Upper lobe of left lung (tissue), 6 donors: ENCODE measurements around the gene CPNE4. TPM values are rescaled to one million over a fixed set of nuclear protein-coding genes. Genes with fewer than 3 reads are reported as not detected.

Source experiments
- ATAC-seq, 2 donors: fragments of 200-7000 bp; cut with Tn5 transposase; one replicate each; pipeline ENCODE4 v1.9.1; 2022; ENCODE audit warnings: mild to moderate bottlenecking in 2 of 2, moderate library complexity in 2 of 2; ENCODE audit not compliant: low FRiP score in 2 of 2
- DNase-seq, 2 donors: peaks; one replicate each; pipeline ENCODE4 v3.0.0-alpha.2; 2019 to 2020
- H3K27ac ChIP-seq, 4 donors: fragments of 200-600 bp; sonication (generic); one replicate each; pipeline ENCODE4 v1.5.1; 2016 to 2019
- H3K27me3 ChIP-seq, 4 donors: fragments of 200-600 bp; sonication (generic); one replicate each; pipeline ENCODE4 v1.5.1; 2017 to 2019
- H3K36me3 ChIP-seq, 4 donors: fragments of 200-600 bp; sonication (generic); one replicate each; pipeline ENCODE4 v1.5.1; 2016 to 2019
- H3K4me1 ChIP-seq, 4 donors: fragments of 200-600 bp; sonication (generic); one replicate each; pipeline ENCODE4 v1.5.1; 2018 to 2019
- H3K4me3 ChIP-seq, 4 donors: fragments of 200-600 bp; sonication (generic); one replicate each; pipeline ENCODE4 v1.5.1; 2017 to 2019; ENCODE audit warnings: mild to moderate bottlenecking in 2 of 4, moderate library complexity in 1 of 4
- H3K9me3 ChIP-seq, 4 donors: fragments of 200-600 bp; sonication (generic); one replicate each; pipeline ENCODE4 v1.5.1; 2018 to 2019
- EP300 ChIP-seq, 4 donors: sonication (generic); formaldehyde crosslinking; IDR thresholded peaks; one replicate each; pipeline ENCODE4 v1.5.1; 2017; ENCODE audit warnings: antibody characterized with exemption in 4 of 4, control low read depth in 2 of 4
- POLR2A ChIP-seq, 4 donors: fragments of 450-650 bp; IDR thresholded peaks; one replicate each; pipeline ENCODE4 v1.5.1; 2016 to 2017; ENCODE audit warnings: antibody characterized with exemption in 4 of 4, mild to moderate bottlenecking in 2 of 4
- POLR2AphosphoS5 ChIP-seq, 2 donors: sonication (generic); formaldehyde crosslinking; IDR thresholded peaks; one replicate each; pipeline ENCODE4 v1.5.1; 2017; ENCODE audit warnings: antibody characterized with exemption in 2 of 2
- WGBS, 2 donors: methylation state at CpG; one replicate each; pipeline ENCODE4 v1.1.5; 2017 to 2018; 5-methylcytosine and 5-hydroxymethylcytosine counted together
- total RNA-seq, 6 donors: library from RNA; depleted of rRNA in 4 of 6; stranded (reverse); fragments of >200 nt in 4 of 6; gene quantifications; one replicate each; pipeline versions ENCODE4 v1.1.0 to v1.2.1, GENCODE V29; 2016 to 2021
- TF ChIP-seq, protein P1 (sequence below), 6 experiments: fragments of 450-650 bp in 4 of 6; fragments of 200-600 bp in 2 of 6; sonication (generic) in 2 of 6; IDR thresholded peaks; one replicate each; pipeline ENCODE4 v1.5.1; 2016 to 2019; ENCODE audit warnings: antibody characterized with exemption in 6 of 6
- donor health status: DM: no; HTN: no; CAD: no; lungs with moderate emphysema.
- donor health status: DM: no; HTN: yes; CAD: no; lungs with severe emphysema.

Gene CPNE4
- total RNA-seq, 6 donors from 2014 or later: 0.34 to 2.1 (median 0.47) TPM; not detected in 3

DNA sequence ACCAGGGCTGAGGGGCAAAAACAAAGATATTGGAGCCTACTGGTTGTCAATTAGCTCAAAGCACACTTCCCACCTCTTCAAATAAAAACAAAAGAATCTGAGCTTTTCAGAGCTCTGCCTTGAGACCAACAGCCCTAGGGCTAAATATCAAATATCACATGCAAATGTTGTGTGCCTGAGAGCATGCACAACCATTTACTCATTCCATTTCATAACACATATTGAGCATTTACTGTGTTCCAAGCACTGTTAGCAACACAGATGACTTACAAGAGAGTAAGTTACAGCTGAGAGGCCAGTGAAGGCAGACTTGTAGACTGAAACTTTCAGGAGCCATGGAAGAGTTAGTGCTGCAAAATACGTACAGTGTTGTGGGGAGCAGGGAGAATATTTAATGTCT, 222.4 kb downstream of the CPNE4 start:
- TF ChIP-seq, protein P1, sequence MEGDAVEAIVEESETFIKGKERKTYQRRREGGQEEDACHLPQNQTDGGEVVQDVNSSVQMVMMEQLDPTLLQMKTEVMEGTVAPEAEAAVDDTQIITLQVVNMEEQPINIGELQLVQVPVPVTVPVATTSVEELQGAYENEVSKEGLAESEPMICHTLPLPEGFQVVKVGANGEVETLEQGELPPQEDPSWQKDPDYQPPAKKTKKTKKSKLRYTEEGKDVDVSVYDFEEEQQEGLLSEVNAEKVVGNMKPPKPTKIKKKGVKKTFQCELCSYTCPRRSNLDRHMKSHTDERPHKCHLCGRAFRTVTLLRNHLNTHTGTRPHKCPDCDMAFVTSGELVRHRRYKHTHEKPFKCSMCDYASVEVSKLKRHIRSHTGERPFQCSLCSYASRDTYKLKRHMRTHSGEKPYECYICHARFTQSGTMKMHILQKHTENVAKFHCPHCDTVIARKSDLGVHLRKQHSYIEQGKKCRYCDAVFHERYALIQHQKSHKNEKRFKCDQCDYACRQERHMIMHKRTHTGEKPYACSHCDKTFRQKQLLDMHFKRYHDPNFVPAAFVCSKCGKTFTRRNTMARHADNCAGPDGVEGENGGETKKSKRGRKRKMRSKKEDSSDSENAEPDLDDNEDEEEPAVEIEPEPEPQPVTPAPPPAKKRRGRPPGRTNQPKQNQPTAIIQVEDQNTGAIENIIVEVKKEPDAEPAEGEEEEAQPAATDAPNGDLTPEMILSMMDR (IDR thresholded peaks at IDR 0.05): no peak
- TF ChIP-seq POLR2AphosphoS5 (IDR thresholded peaks at IDR 0.05) (no peak), EP300 (IDR thresholded peaks at IDR 0.05) (no peak), POLR2A (IDR thresholded peaks at IDR 0.05) (no peak)
- Histone ChIP-seq H3K9me3 (no peaks in the 10 kb centered on the region), H3K27ac (no peak overlapping the region), H3K36me3 (no peaks in the 10 kb centered on the region), H3K27me3 (no peaks in the 10 kb centered on the region), H3K4me1 (no peaks in the 10 kb centered on the region), H3K4me3 (no peak overlapping the region)
- ATAC-seq (no peak), DNase-seq (no peak)
- 94 to 100% methylated on average over 1 of the region's 1 CpG for WGBS, 2 donors

DNA sequence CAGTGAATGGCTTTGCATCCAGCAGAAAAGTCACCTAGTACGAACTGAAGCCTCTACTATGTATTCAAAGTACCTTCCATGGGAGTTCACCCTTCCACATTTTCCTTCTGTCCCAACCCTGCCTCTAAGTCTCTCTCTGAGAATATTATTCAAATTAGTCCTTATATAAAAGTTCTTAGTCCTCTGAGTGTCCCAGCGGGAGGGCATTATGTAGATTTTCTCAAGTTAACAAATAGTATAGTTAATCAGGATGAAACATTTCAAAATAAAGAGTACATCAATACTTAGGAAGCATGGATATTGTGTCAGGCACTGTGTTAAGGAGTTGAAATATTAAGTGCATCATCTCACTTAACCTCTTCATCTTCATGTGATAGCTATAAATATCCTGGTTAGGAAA, 223.3 kb downstream of the CPNE4 start:
- Histone ChIP-seq H3K36me3 (no peaks in the 10 kb centered on the region), H3K27ac (no peak overlapping the region), H3K4me1 (no peaks in the 10 kb centered on the region), H3K27me3 (no peaks in the 10 kb centered on the region), H3K9me3 (no peaks in the 10 kb centered on the region), H3K4me3 (no peak overlapping the region)
- no peak for DNase-seq
- TF ChIP-seq POLR2AphosphoS5 (IDR thresholded peaks at IDR 0.05) (no peak), POLR2A (IDR thresholded peaks at IDR 0.05) (no peak), EP300 (IDR thresholded peaks at IDR 0.05) (no peak)
- TF ChIP-seq, protein P1 (IDR thresholded peaks at IDR 0.05): no peak
- WGBS, 2 donors: 83 to 91% methylated on average over 2 of the region's 2 CpGs
- no peak for ATAC-seq

DNA sequence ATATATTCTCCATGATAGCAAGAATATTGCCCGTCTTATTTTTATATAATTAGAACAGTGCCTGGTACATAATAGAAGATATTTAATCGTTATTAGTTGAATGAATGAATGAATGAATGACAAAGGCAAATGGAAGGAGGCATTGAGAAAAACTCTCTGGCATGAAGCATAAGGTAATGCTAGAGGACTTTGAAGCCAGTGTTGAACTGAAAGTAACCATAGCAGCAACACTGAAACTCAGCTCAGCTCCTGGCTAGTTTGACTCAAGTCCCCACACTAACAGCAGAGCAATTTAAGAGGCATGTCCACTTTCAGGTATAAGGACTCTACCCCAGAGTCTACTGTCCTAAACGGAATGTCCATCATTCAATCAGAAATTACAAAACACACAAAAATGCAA, 227.0 kb downstream of the CPNE4 start:
- H3K9me3 ChIP-seq: no peaks in the 10 kb centered on the region
- TF ChIP-seq, protein P1 (IDR thresholded peaks at IDR 0.05): no peak
- no peak for TF ChIP-seq POLR2AphosphoS5 (IDR thresholded peaks at IDR 0.05)
- no peak for TF ChIP-seq EP300 (IDR thresholded peaks at IDR 0.05)
- ATAC-seq (no peak), DNase-seq (no peak)
- H3K27me3 ChIP-seq: no peaks in the 10 kb centered on the region
- H3K4me1 ChIP-seq: no peaks in the 10 kb centered on the region
- H3K36me3 ChIP-seq: no peaks in the 10 kb centered on the region
- H3K27ac ChIP-seq: no peak overlapping the region
- 89 to 93% methylated on average over 3 of the region's 3 CpGs for WGBS, 2 donors
- H3K4me3 ChIP-seq: no peak overlapping the region

DNA sequence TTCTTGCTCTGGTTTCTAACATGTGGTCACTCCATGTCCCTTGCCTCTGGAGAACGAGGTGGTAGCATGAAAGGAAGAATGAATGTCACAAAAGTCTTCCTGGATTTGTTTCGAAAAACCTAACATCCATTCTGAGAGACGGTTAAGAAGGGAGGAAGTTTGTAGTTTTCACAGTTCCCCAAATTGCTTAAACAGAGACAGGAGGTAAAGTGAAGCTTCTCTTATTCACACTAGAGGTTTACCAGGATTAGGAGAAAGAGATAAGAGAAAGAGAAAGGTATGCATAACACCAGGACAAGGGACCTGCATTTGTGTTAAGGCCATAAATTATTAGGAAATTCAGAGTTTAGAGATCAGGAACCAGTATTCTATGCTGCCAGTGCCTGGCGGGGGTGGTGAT, 228.1 kb downstream of the CPNE4 start:
- ATAC-seq (no peak), DNase-seq (no peak)
- peaks cover 0 to 2% (median 0%) of the 10 kb centered on the region in 4 donors for H3K4me1 ChIP-seq
- H3K27me3 ChIP-seq: no peaks in the 10 kb centered on the region
- H3K4me3 ChIP-seq: no peak overlapping the region
- no peak overlapping the region for H3K27ac ChIP-seq
- no peaks in the 10 kb centered on the region for H3K36me3 ChIP-seq
- WGBS, 2 donors: 54 to 59% methylated on average over 4 of the region's 4 CpGs
- TF ChIP-seq POLR2A (IDR thresholded peaks at IDR 0.05): no peak
- no peak for TF ChIP-seq POLR2AphosphoS5 (IDR thresholded peaks at IDR 0.05)
- TF ChIP-seq, protein P1 (IDR thresholded peaks at IDR 0.05): no peak
- no peak for TF ChIP-seq EP300 (IDR thresholded peaks at IDR 0.05)
- no peaks in the 10 kb centered on the region for H3K9me3 ChIP-seq

DNA sequence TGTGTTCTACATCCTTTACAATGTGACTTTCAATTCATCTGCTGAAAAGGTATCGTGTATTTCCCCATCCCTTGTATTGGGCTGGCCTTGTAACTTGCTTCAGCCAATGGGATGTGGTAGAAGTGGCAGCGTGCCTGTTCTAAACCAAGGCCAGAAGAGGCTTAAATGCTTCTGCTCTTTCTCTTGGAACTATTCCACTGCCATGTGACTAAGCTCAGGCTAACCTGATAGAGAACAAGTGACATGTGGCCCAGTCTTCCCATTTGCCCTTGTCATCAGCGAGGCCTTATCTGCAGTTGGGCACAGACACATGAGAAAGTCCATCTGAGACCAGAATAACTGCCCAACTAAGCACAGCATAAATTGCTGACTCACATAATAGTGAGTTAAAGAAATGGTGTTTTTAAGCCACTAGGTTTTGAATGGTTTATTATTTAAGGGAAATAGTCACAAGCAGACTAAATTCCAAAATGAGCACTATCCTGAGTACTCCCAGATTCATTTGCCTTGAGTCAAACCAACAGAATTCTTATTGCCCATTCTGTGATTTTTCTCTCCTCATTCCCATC, 230.2 kb downstream of the CPNE4 start:
- no peak overlapping the region for H3K4me3 ChIP-seq
- no peaks in the 10 kb centered on the region for H3K36me3 ChIP-seq
- ATAC-seq: no peak
- no peak overlapping the region for H3K27ac ChIP-seq
- no peaks in the 10 kb centered on the region for H3K9me3 ChIP-seq
- peaks cover 0 to 2% (median 0%) of the 10 kb centered on the region in 4 donors for H3K4me1 ChIP-seq
- WGBS, 2 donors: 73 to 81% methylated on average over 3 of the region's 3 CpGs
- TF ChIP-seq, protein P1 (IDR thresholded peaks at IDR 0.05): no peak
- TF ChIP-seq POLR2A (IDR thresholded peaks at IDR 0.05) (no peak), POLR2AphosphoS5 (IDR thresholded peaks at IDR 0.05) (no peak), EP300 (IDR thresholded peaks at IDR 0.05) (no peak)
- H3K27me3 ChIP-seq: no peaks in the 10 kb centered on the region
- DNase-seq: no peak
